T-helper 1 cell treated with Interleukin-12 subunit alpha and Interleukin-12 subunit beta and Interleukin-4 antibody, amounts not matched to agents 30 μg/mL and 1 μg/mL, for 36 hours (primary cell): ENCODE results near the gene CNOT3.
A peak's percentile ranks its signal among the peaks of the same experiment; 100 is the strongest.
"Not testable (repeated sequence)": the region's sequence is repeated elsewhere in the genome, so short reads cannot be mapped to it uniquely, and the experiment has no call there.

ENCODE experiments used
- H3K27ac Mint-ChIP-seq: one replicate; pipeline ENCODE4 v1.8.0; 2021; ENCODE audit warnings: mild to moderate bottlenecking, mixed read lengths
- H3K27me3 Mint-ChIP-seq: one replicate; pipeline ENCODE4 v1.8.0; 2021; ENCODE audit warnings: low read depth, mixed read lengths
- H3K36me3 Mint-ChIP-seq: one replicate; pipeline ENCODE4 v1.8.0; 2021; ENCODE audit warnings: low read depth, mixed read lengths
- H3K4me1 Mint-ChIP-seq: one replicate; pipeline ENCODE4 v1.8.0; 2021; ENCODE audit warnings: low read depth, mixed read lengths
- H3K4me3 Mint-ChIP-seq: one replicate; pipeline ENCODE4 v1.8.0; 2021; ENCODE audit warnings: mild to moderate bottlenecking, moderate library complexity, mixed read lengths
- H3K9me3 Mint-ChIP-seq: one replicate; pipeline ENCODE4 v1.8.0; 2021; ENCODE audit warnings: mixed read lengths

The CNOT3 gene

DNA sequence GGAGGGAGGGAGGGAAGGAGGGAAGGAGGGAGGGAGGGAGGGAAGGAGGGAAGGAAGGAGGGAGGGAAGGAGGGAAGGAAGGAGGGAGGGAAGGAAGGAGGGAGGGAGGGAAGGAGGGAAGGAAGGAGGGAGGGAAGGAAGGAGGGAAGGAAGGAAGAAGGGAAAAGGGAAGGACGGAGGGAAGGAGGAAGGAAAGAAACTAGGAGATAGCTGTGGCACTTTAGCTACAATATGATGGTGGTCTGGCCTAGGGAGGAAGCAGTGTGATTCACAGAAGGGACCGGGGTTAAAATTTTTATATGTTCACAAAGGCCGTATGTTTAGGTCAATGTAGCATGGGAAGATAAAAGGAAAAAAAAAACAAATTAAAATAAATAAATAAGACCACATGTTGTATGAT, 44.3 kb downstream of the CNOT3 start:
- peaks cover 15% of the 10 kb centered on the region for H3K36me3 Mint-ChIP-seq
- H3K4me3 Mint-ChIP-seq, H3K27ac Mint-ChIP-seq, H3K27me3 Mint-ChIP-seq, H3K9me3 Mint-ChIP-seq, H3K4me1 Mint-ChIP-seq: not testable (repeated sequence)

GRCh38 chr19:54183431-54183830, 45.9 kb downstream of the CNOT3 start:
- peaks cover 14% of the 10 kb centered on the region for H3K36me3 Mint-ChIP-seq

GRCh38 chr19:54186351-54186750, 48.8 kb downstream of the CNOT3 start:
- H3K9me3 Mint-ChIP-seq = no peaks in the 10 kb centered on the region
- no peaks in the 10 kb centered on the region for H3K27me3 Mint-ChIP-seq
- H3K4me3 Mint-ChIP-seq = no peak overlapping the region
- no peak overlapping the region for H3K27ac Mint-ChIP-seq
- H3K4me1 Mint-ChIP-seq = peaks cover 20% of the 10 kb centered on the region
- peaks cover 12% of the 10 kb centered on the region for H3K36me3 Mint-ChIP-seq

More at GRCh38 chr19:54183431-54183830, 45.9 kb downstream of the CNOT3 start:
- Mint-ChIP-seq H3K27me3 (no peaks in the 10 kb centered on the region), H3K27ac (no peak overlapping the region), H3K9me3 (no peaks in the 10 kb centered on the region), H3K4me1 (peaks cover 14% of the 10 kb centered on the region), H3K4me3 (no peak overlapping the region)

DNA sequence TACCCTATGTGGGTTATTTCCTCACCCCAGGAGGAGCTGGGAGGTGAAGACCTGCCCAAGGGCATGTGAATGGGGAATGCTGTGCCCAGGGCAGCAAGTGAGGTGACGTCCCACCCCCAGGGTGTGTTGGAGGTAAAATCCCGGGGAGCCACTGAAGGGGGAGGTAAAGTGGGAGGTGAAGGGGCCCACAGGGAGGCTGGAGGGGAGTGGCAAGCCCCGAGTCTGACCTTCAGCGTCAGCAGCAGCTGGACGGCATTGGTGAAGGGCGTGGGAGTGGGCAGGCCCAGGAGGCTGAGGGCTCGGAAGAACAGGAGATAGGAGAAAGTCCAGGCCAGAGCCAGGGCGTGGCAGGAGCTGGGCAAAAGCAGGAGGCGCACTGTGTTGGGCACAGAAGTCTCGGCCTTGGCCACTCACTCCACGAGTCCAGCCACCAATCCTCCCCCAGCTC, 49.4 kb downstream of the CNOT3 start:
- peaks cover 14% of the 10 kb centered on the region for H3K36me3 Mint-ChIP-seq
- H3K9me3 Mint-ChIP-seq = no peaks in the 10 kb centered on the region

DNA sequence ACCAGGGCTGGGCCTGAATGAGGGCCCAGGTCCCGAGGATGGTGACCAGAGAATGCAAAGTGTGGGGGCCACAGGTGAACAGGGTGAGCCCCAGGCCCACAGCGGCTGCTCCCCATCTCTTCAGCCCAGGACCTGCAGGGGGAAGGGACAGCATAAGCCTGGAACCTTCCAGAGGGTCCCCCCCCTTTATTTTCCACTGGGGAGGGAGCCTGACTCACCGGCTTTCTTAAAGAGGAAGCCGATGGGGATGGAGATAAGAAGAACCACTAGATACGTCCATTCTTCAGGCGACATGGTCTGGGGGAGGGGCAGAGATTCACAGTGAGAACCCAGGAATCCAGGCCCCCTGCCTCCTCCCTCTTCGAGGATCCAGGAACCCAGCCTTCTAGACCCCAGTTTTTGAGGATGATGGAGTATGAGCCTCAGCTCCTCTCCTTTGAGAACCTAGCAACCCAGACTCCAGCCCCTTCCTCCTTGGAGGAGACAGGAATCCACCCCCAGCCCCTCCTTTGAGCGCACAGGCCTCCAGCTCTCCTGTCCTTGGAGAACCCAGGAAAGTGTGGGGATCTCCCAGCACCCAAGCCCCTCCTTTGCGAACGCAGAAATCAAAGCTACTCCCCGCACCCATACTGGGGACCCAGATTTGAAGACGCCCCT, 50.8 kb downstream of the CNOT3 start:
- peaks cover 17% of the 10 kb centered on the region for H3K36me3 Mint-ChIP-seq
- peaks cover 32% of the 10 kb centered on the region for H3K4me1 Mint-ChIP-seq
- H3K27ac Mint-ChIP-seq = peak overlapping the region; percentile 88
- no peaks in the 10 kb centered on the region for H3K9me3 Mint-ChIP-seq
- H3K4me3 Mint-ChIP-seq = peak overlapping the region; percentile 87
- H3K27me3 Mint-ChIP-seq = no peaks in the 10 kb centered on the region

More for the DNA sequence above, 49.4 kb downstream of the CNOT3 start:
- peak overlapping the region; percentile 87 for H3K4me3 Mint-ChIP-seq
- peak overlapping the region; percentile 50 for H3K27ac Mint-ChIP-seq
- H3K4me1 Mint-ChIP-seq = peaks cover 23% of the 10 kb centered on the region
- H3K27me3 Mint-ChIP-seq = no peaks in the 10 kb centered on the region

DNA sequence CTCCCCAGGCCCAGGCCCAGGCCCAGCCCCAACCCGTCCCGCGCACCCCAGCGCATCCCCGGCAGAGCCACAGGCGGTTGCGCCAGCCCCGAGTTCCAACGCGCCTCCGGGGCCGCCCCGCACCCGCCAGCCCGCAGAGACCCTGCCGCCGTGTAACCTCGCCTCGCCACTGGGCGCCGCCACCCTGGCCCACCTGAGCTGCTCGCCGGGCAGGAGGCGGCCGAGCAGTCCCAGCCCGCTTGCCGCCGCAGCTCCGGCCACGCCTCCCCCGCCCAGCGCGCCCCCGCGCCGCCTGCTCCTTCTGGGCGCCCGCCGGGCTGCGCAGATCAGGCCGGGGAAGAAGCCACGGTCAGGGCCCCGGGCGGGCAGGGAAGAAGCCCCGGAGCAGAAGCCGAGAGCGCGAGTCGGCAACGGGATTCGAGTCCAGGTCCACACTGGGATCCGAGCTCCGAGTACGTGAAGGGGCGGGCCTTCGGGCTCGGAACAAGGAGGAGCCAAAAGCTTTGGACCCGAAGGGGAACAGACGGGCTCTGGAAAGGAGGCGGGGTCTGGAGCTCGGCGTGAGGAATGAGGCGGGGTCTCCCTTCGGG, 51.7 kb downstream of the CNOT3 start, which contains the start of gene MBOAT7:
Gene MBOAT7 (minus strand): TSS at position 436 of the 590 bp plus-strand sequence. CDS start 1,072 bp downstream, outside the sequence.
- Mint-ChIP-seq H3K36me3 (peaks cover 19% of the 10 kb centered on the region), H3K9me3 (no peaks in the 10 kb centered on the region), H3K4me3 (peak within 1 kb of the TSS; percentile 90), H3K4me1 (peaks cover 32% of the 10 kb centered on the region), H3K27ac (peak within 1 kb of the TSS; percentile 99), H3K27me3 (no peaks in the 10 kb centered on the region)

GRCh38 chr19:54189735-54190502, 52.4 kb downstream of the CNOT3 start:
- peaks cover 34% of the 10 kb centered on the region for H3K4me1 Mint-ChIP-seq
- peak overlapping the region; percentile 90 for H3K4me3 Mint-ChIP-seq
- no peaks in the 10 kb centered on the region for H3K9me3 Mint-ChIP-seq
- no peaks in the 10 kb centered on the region for H3K27me3 Mint-ChIP-seq
- peaks cover 19% of the 10 kb centered on the region for H3K36me3 Mint-ChIP-seq
- peak overlapping the region; percentile 99 for H3K27ac Mint-ChIP-seq

GRCh38 chr19:54190503-54191010, 53.0 kb downstream of the CNOT3 start:
- Mint-ChIP-seq H3K9me3 (no peaks in the 10 kb centered on the region), H3K4me1 (peaks cover 34% of the 10 kb centered on the region), H3K4me3 (peak overlapping the region; percentile 90), H3K36me3 (peaks cover 22% of the 10 kb centered on the region), H3K27me3 (no peaks in the 10 kb centered on the region), H3K27ac (peak overlapping the region; percentile 99)

GRCh38 chr19:54191011-54191810, 53.6 kb downstream of the CNOT3 start, which contains the start of gene TSEN34:
Gene TSEN34, plus strand, starts transcription at chr19:54191308. Its CDS starts 57 bp downstream, at chr19:54191365.
- Mint-ChIP-seq H3K36me3 (peaks cover 23% of the 10 kb centered on the region), H3K4me3 (peak within 1 kb of the TSS; percentile 90), H3K27ac (peak within 1 kb of the TSS; percentile 99), H3K4me1 (peaks cover 34% of the 10 kb centered on the region), H3K27me3 (no peaks in the 10 kb centered on the region), H3K9me3 (no peaks in the 10 kb centered on the region)

DNA sequence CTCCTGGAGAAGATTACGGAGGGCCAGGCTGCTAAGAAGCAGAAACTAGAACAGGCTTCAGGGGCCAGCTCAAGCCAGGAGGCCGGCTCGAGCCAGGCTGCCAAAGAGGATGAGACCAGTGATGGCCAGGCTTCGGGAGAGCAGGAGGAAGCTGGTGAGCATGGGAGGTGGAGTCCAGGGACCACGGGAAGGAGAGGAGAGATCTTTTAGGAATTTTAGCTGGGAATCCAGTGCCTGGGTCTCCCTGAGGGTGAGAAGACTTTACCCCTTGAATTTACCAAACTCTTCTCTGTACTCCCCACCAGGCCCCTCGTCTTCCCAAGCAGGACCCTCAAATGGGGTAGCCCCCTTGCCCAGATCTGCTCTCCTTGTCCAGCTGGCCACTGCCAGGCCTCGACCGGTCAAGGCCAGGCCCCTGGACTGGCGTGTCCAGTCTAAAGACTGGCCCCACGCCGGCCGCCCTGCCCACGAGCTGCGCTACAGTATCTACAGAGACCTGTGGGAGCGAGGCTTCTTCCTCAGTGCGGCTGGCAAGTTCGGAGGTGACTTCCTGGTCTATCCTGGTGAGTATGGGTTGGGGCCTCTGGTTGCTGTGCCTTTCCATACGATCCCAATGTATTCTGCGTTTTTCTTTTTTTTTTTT, 54.4 kb downstream of the CNOT3 start:
- peak overlapping the region; percentile 79 for H3K4me3 Mint-ChIP-seq
- H3K27ac Mint-ChIP-seq = peak overlapping the region; percentile 63
- no peaks in the 10 kb centered on the region for H3K27me3 Mint-ChIP-seq
- peaks cover 21% of the 10 kb centered on the region for H3K36me3 Mint-ChIP-seq
- no peaks in the 10 kb centered on the region for H3K9me3 Mint-ChIP-seq
- peaks cover 34% of the 10 kb centered on the region for H3K4me1 Mint-ChIP-seq

DNA sequence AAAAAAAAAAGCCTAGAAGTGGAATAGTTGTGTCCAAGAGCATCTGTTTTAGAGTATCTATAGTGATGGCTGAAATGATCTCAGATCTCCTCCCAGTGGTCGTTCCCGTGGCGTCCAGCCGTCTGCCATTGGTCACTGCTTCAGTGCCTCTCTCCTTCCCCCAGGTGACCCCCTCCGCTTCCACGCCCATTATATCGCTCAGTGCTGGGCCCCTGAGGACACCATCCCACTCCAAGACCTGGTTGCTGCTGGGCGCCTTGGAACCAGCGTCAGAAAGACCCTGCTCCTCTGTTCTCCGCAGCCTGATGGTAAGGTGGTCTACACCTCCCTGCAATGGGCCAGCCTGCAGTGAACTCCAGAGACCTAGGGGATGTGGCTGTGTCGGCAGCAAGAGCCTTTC, 55.4 kb downstream of the CNOT3 start:
- Mint-ChIP-seq H3K4me1 (peaks cover 26% of the 10 kb centered on the region), H3K9me3 (no peaks in the 10 kb centered on the region), H3K27me3 (no peaks in the 10 kb centered on the region), H3K4me3 (peak overlapping the region; percentile 68), H3K36me3 (peaks cover 18% of the 10 kb centered on the region), H3K27ac (no peak overlapping the region)

DNA sequence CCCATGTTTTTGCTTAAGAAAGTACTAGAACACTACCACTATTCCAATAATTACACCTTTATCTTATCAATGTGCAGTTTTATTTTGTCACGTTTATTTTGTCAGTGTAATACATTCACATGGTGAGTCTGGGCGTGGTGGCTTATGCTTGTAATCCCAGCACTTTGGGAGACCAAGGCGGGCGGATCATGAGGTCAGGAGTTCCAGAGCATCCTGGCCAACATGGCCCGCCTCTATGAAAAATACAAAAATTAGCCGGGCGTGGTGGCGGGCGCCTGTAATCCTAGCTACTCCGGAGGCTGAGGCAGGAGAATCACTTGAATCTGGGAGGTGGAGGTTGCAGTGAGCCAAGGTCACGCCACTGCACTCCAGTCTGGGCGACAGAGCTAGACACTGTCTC, 56.9 kb downstream of the CNOT3 start:
- Mint-ChIP-seq H3K36me3 (peaks cover 19% of the 10 kb centered on the region), H3K4me1 (peaks cover 22% of the 10 kb centered on the region)
- H3K9me3 Mint-ChIP-seq, H3K27me3 Mint-ChIP-seq, H3K4me3 Mint-ChIP-seq, H3K27ac Mint-ChIP-seq: not testable (repeated sequence)

DNA sequence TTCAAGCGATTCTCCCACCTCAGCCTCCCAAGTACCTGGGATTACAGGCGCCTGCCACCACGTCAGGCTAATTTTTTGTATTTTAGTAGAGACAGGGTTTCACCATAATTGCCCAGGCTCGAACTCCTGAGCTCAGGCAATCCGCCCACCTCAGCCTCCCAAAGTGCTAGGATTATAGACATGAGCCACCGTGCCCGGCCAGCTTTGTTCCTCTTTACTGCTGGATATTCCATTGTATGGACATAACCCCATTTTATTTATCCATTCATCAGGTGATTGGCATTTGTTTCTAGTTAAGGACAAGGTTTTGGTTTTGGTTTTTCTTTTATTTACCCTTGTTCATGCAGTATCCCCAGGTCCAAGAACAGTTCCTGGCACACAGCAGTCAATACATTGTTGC, 59.0 kb downstream of the CNOT3 start:
- no peaks in the 10 kb centered on the region for H3K9me3 Mint-ChIP-seq
- no peak overlapping the region for H3K27ac Mint-ChIP-seq
- H3K36me3 Mint-ChIP-seq = peaks cover 26% of the 10 kb centered on the region
- no peaks in the 10 kb centered on the region for H3K27me3 Mint-ChIP-seq
- H3K4me1 Mint-ChIP-seq = peaks cover 22% of the 10 kb centered on the region
- H3K4me3 Mint-ChIP-seq = no peak overlapping the region
